Liver (tissue), 9 donors: ENCODE results near the gene SDF2L1. TPM values are rescaled to one million over a fixed set of nuclear protein-coding genes. Genes with fewer than 3 reads are reported as not detected.

Source experiments
- DNase-seq: peaks from one replicate; pipeline ENCODE4 v3.0.0-alpha.2; 2017; ENCODE audit warnings: low spot score
- H3K27ac ChIP-seq, 2 donors: one replicate each; pipeline ENCODE4 v1.7.0; 2013; ENCODE audit warnings: inconsistent platforms in 2 of 2, low read length in 2 of 2, control low read depth in 1 of 2, low read depth in 1 of 2, mild to moderate bottlenecking in 1 of 2
- H3K27me3 ChIP-seq, 4 donors: one replicate each; pipeline versions ENCODE4 v1.6.1 to v1.7.0; 2013; ENCODE audit warnings: low read length in 3 of 4, inconsistent platforms in 1 of 4, mild to moderate bottlenecking in 1 of 4, moderate library complexity in 1 of 4; ENCODE audit not compliant: control insufficient read depth in 4 of 4, insufficient read depth in 4 of 4
- H3K36me3 ChIP-seq, 4 donors: one replicate each; pipeline versions ENCODE4 v1.6.1 to v1.7.0; 2013; ENCODE audit warnings: low read length in 3 of 4, mild to moderate bottlenecking in 3 of 4, low read depth in 1 of 4, moderate library complexity in 1 of 4; ENCODE audit not compliant: control insufficient read depth in 4 of 4, insufficient read depth in 3 of 4
- H3K4me1 ChIP-seq, 4 donors: one replicate each; pipeline versions ENCODE4 v1.6.1 to v1.7.0; 2013; ENCODE audit warnings: low read length in 3 of 4, mild to moderate bottlenecking in 3 of 4, moderate library complexity in 1 of 4; ENCODE audit not compliant: control insufficient read depth in 4 of 4, insufficient read depth in 4 of 4
- H3K4me3 ChIP-seq, 3 donors: one replicate each; pipeline versions ENCODE4 v1.6.1 to v1.7.0; 2013; ENCODE audit warnings: low read length in 3 of 3, control low read depth in 1 of 3, low read depth in 1 of 3, mild to moderate bottlenecking in 1 of 3
- H3K9ac ChIP-seq, 2 donors: one replicate each; pipeline ENCODE4 v1.7.0; 2013; ENCODE audit warnings: low read length in 2 of 2, mild to moderate bottlenecking in 2 of 2, moderate library complexity in 2 of 2, control low read depth in 1 of 2, low read depth in 1 of 2
- H3K9me3 ChIP-seq, 4 donors: one replicate each; pipeline versions ENCODE4 v1.6.1 to v1.7.0; 2013; ENCODE audit warnings: low read length in 3 of 4; ENCODE audit not compliant: control insufficient read depth in 4 of 4
- EGR1 ChIP-seq, 2 donors: IDR thresholded peaks; 2 replicates each; pipeline ENCODE4 v1.6.1; 2016 to 2018; ENCODE audit warnings: antibody characterized with exemption in 2 of 2, low read depth in 2 of 2
- FOXA1 ChIP-seq: IDR thresholded peaks from 2 replicates; pipeline ENCODE4 v1.6.1; 2016; ENCODE audit warnings: antibody characterized with exemption
- FOXA2 ChIP-seq: IDR thresholded peaks from 2 replicates; pipeline ENCODE4 v1.6.1; 2016; ENCODE audit warnings: antibody characterized with exemption
- GABPA ChIP-seq, 2 donors: IDR thresholded peaks in 1 of 2; conservative IDR thresholded peaks in 1 of 2; 2 replicates each; pipeline ENCODE4 v1.6.1; 2016; ENCODE audit warnings: antibody characterized with exemption in 2 of 2, mild to moderate bottlenecking in 1 of 2, moderate library complexity in 1 of 2
- HNF4A ChIP-seq, 2 donors: conservative IDR thresholded peaks; 2 replicates each; pipeline ENCODE4 v1.6.1; 2016; ENCODE audit warnings: antibody characterized with exemption in 2 of 2, mild to moderate bottlenecking in 2 of 2
- JUND ChIP-seq, 2 donors: IDR thresholded peaks; 2 replicates each; pipeline ENCODE4 v1.6.1; 2016; ENCODE audit warnings: antibody characterized with exemption in 2 of 2
- NR2F2 ChIP-seq: IDR thresholded peaks from 2 replicates; pipeline ENCODE4 v1.6.1; 2016; ENCODE audit warnings: antibody characterized with exemption
- RAD21 ChIP-seq, 2 donors: IDR thresholded peaks; 2 replicates each; pipeline ENCODE4 v1.6.1; 2016; ENCODE audit warnings: antibody characterized with exemption in 2 of 2, mild to moderate bottlenecking in 2 of 2
- RXRA ChIP-seq, 2 donors: IDR thresholded peaks; 2 replicates each; pipeline ENCODE4 v1.6.1; 2017 to 2018; ENCODE audit warnings: antibody characterized with exemption in 2 of 2, mild to moderate bottlenecking in 1 of 2
- SP1 ChIP-seq: IDR thresholded peaks from 2 replicates; pipeline ENCODE4 v1.6.1; 2018; ENCODE audit warnings: antibody characterized with exemption, mild to moderate bottlenecking
- TAF1 ChIP-seq: conservative IDR thresholded peaks from 2 replicates; pipeline ENCODE4 v1.6.1; 2016; ENCODE audit warnings: antibody characterized with exemption, mild to moderate bottlenecking
- YY1 ChIP-seq: IDR thresholded peaks from 2 replicates; pipeline ENCODE4 v1.6.1; 2016; ENCODE audit warnings: antibody characterized with exemption, mild to moderate bottlenecking
- WGBS: extraction: QIAGEN DNeasy Blood & Tissue Kit; methylation state at CpG from one replicate; pipeline ENCODE4 v1.1.7; 2013; 5-methylcytosine and 5-hydroxymethylcytosine counted together
- polyA plus RNA-seq, 2 donors: library from polyadenylated mRNA; stranded (reverse) in 1 of 2; unstranded in 1 of 2; fragments of 200-250 nt in 1 of 2; fragments of >200 nt in 1 of 2; fragmentation: Nextera tagmentation in 1 of 2; extraction: Ambion mirVana in 1 of 2; gene quantifications; one replicate each; pipeline versions ENCODE4 v1.2.1 to v1.2.3, GENCODE V29; 2013 to 2015
- total RNA-seq, 2 donors: library from RNA; depleted of rRNA; stranded (reverse); fragments of >200 nt; gene quantifications; one replicate each; pipeline ENCODE4 v1.2.3, GENCODE V29; 2014
- TF ChIP-seq, protein P1 (sequence below): IDR thresholded peaks from 2 replicates; pipeline ENCODE4 v1.6.1; 2016; ENCODE audit warnings: antibody characterized with exemption
- TF ChIP-seq, protein P2 (sequence below): fragments of 150-350 bp; IDR thresholded peaks from 2 replicates; pipeline ENCODE4 v1.5.1; 2017; ENCODE audit warnings: improper control_type of control experiment, low read depth, low read length; ENCODE audit not compliant: missing input control
- TF ChIP-seq, protein P3 (sequence below): IDR thresholded peaks from 2 replicates; pipeline ENCODE4 v1.6.1; 2016; ENCODE audit warnings: antibody characterized with exemption, mild to moderate bottlenecking
- TF ChIP-seq, protein P4 (sequence below): IDR thresholded peaks from 2 replicates; pipeline ENCODE4 v1.6.1; 2016; ENCODE audit warnings: antibody characterized with exemption
- TF ChIP-seq, protein P5 (sequence below): IDR thresholded peaks from 2 replicates; pipeline ENCODE4 v1.6.1; 2016; ENCODE audit warnings: antibody characterized with exemption
- donor health status: healthy.
- donor health status: healthy.
- donor health status: healthy.
- donor health status: healthy.
- donor health status: healthy.

The SDF2L1 gene
- total and polyA plus RNA-seq, 4 donors: 36.3 to 173 (median 82.9) TPM

DNA sequence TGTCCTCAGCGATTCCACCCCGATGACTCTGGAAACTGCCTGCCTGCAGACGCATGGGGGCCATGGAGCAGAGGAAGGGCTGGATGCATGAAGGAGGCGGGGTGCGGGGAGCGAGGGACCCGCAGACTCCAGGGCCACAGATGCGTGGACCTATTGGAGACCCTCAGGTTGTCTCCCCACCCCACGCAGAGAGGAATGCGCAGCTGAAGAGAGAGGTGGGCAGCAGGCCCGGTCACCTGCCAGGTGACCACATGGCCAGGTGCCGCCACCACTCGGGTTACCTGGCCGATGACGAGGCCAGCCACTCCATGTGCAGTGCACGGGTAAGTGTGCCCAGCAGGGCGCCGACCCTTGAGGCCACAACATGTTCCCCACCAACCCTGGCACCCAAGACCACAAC, 9.2 kb upstream of the SDF2L1 start:
- no peak overlapping the region for H3K9ac ChIP-seq
- H3K27ac ChIP-seq: no peak overlapping the region
- TF ChIP-seq NR2F2: no peak
- TF ChIP-seq FOXA2: no peak
- TF ChIP-seq, protein P1, sequence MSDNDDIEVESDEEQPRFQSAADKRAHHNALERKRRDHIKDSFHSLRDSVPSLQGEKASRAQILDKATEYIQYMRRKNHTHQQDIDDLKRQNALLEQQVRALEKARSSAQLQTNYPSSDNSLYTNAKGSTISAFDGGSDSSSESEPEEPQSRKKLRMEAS: no peak
- TF ChIP-seq, protein P2, sequence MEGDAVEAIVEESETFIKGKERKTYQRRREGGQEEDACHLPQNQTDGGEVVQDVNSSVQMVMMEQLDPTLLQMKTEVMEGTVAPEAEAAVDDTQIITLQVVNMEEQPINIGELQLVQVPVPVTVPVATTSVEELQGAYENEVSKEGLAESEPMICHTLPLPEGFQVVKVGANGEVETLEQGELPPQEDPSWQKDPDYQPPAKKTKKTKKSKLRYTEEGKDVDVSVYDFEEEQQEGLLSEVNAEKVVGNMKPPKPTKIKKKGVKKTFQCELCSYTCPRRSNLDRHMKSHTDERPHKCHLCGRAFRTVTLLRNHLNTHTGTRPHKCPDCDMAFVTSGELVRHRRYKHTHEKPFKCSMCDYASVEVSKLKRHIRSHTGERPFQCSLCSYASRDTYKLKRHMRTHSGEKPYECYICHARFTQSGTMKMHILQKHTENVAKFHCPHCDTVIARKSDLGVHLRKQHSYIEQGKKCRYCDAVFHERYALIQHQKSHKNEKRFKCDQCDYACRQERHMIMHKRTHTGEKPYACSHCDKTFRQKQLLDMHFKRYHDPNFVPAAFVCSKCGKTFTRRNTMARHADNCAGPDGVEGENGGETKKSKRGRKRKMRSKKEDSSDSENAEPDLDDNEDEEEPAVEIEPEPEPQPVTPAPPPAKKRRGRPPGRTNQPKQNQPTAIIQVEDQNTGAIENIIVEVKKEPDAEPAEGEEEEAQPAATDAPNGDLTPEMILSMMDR: no peak
- no peak for TF ChIP-seq HNF4A (conservative IDR thresholded peaks at IDR 0.05)
- TF ChIP-seq, protein P3, sequence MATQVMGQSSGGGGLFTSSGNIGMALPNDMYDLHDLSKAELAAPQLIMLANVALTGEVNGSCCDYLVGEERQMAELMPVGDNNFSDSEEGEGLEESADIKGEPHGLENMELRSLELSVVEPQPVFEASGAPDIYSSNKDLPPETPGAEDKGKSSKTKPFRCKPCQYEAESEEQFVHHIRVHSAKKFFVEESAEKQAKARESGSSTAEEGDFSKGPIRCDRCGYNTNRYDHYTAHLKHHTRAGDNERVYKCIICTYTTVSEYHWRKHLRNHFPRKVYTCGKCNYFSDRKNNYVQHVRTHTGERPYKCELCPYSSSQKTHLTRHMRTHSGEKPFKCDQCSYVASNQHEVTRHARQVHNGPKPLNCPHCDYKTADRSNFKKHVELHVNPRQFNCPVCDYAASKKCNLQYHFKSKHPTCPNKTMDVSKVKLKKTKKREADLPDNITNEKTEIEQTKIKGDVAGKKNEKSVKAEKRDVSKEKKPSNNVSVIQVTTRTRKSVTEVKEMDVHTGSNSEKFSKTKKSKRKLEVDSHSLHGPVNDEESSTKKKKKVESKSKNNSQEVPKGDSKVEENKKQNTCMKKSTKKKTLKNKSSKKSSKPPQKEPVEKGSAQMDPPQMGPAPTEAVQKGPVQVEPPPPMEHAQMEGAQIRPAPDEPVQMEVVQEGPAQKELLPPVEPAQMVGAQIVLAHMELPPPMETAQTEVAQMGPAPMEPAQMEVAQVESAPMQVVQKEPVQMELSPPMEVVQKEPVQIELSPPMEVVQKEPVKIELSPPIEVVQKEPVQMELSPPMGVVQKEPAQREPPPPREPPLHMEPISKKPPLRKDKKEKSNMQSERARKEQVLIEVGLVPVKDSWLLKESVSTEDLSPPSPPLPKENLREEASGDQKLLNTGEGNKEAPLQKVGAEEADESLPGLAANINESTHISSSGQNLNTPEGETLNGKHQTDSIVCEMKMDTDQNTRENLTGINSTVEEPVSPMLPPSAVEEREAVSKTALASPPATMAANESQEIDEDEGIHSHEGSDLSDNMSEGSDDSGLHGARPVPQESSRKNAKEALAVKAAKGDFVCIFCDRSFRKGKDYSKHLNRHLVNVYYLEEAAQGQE: no peak
- TF ChIP-seq TAF1: no peak
- TF ChIP-seq YY1: no peak
- TF ChIP-seq EGR1 (IDR thresholded peaks at IDR 0.05; ENCODE audit: low read depth in 2 of 2): no peak
- no peak for TF ChIP-seq GABPA (IDR thresholded peaks at IDR 0.05 in 1 of 2, conservative IDR thresholded peaks at IDR 0.05 in 1 of 2)
- TF ChIP-seq JUND (IDR thresholded peaks at IDR 0.05): no peak
- no peak for TF ChIP-seq RXRA (IDR thresholded peaks at IDR 0.05)
- no peak for TF ChIP-seq SP1
- TF ChIP-seq, protein P4, sequence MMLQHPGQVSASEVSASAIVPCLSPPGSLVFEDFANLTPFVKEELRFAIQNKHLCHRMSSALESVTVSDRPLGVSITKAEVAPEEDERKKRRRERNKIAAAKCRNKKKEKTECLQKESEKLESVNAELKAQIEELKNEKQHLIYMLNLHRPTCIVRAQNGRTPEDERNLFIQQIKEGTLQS: no peak
- no peak overlapping the region for H3K4me3 ChIP-seq
- H3K36me3 ChIP-seq: peaks cover 0 to 4% (median 0%) of the 10 kb centered on the region in 4 donors
- H3K4me1 ChIP-seq: peaks cover 0 to 12% (median 8%) of the 10 kb centered on the region in 4 donors
- WGBS: 98% methylated on average over 18 of the region's 18 CpGs
- no peak for DNase-seq
- H3K9me3 ChIP-seq: no peaks in the 10 kb centered on the region
- no peaks in the 10 kb centered on the region for H3K27me3 ChIP-seq

DNA sequence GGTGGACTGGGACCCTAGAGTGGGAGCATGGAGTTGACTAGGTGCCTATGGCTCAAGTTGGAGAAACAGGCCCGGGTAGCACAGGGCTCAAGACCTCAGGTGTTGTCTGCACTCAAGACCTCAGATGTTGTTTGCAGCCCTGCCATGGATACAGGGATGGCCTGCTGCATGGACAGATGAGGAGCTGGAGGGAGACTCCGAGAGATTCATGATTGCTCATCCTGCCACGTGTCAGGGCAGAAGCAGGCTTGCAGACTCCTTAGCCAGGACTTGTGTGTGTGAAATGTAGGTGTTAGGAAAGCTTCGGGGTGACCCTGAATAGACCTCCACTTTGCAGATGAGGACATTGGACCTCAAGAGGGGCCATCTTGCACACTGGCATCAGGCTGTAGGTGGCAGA, 8.6 kb upstream of the SDF2L1 start:
- H3K9ac ChIP-seq: no peak overlapping the region
- 96% methylated on average over 4 of the region's 4 CpGs for WGBS
- no peak for TF ChIP-seq FOXA2
- TF ChIP-seq, protein P1: no peak
- TF ChIP-seq, protein P3: no peak
- TF ChIP-seq, protein P4: no peak
- TF ChIP-seq, protein P5, sequence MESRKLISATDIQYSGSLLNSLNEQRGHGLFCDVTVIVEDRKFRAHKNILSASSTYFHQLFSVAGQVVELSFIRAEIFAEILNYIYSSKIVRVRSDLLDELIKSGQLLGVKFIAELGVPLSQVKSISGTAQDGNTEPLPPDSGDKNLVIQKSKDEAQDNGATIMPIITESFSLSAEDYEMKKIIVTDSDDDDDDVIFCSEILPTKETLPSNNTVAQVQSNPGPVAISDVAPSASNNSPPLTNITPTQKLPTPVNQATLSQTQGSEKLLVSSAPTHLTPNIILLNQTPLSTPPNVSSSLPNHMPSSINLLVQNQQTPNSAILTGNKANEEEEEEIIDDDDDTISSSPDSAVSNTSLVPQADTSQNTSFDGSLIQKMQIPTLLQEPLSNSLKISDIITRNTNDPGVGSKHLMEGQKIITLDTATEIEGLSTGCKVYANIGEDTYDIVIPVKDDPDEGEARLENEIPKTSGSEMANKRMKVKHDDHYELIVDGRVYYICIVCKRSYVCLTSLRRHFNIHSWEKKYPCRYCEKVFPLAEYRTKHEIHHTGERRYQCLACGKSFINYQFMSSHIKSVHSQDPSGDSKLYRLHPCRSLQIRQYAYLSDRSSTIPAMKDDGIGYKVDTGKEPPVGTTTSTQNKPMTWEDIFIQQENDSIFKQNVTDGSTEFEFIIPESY: no peak
- no peak for TF ChIP-seq SP1
- no peak for TF ChIP-seq RXRA (IDR thresholded peaks at IDR 0.05)
- no peak for TF ChIP-seq FOXA1
- no peak for TF ChIP-seq NR2F2
- TF ChIP-seq RAD21 (IDR thresholded peaks at IDR 0.05): no peak
- TF ChIP-seq TAF1: no peak
- TF ChIP-seq YY1: no peak
- no peak for TF ChIP-seq GABPA (IDR thresholded peaks at IDR 0.05 in 1 of 2, conservative IDR thresholded peaks at IDR 0.05 in 1 of 2)

More for the DNA sequence above, 8.6 kb upstream of the SDF2L1 start:
- Histone ChIP-seq H3K4me3 (no peak overlapping the region), H3K36me3 (no peaks in the 10 kb centered on the region), H3K27me3 (no peaks in the 10 kb centered on the region), H3K4me1 (peaks cover 0 to 11% (median 8%) of the 10 kb centered on the region in 4 donors), H3K9me3 (no peaks in the 10 kb centered on the region), H3K27ac (no peak overlapping the region)
- DNase-seq: no peak
